ENCODE measurements around the gene PDGFRB.

DNA sequence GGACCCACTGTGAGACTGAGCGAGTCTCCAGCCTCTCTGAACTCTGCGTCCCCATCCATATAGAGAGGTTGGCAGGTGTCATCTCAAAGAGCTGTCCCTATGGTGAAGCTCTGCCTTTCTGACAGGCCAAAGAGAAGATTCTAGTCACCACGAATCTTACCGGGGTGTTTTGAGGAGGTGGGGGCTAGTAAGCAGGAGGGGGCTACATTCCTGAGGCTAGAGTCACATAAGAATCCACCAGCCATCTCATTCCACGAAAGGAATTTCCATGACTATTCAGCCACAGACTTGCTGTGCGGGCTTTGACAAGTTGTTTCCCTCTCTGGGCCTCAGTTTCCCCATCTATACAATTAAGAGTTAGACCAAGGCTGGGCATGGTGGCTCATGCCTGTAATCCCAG lies 16.3 kb downstream of the PDGFRB start:
- TF ChIP-seq, protein P1, sequence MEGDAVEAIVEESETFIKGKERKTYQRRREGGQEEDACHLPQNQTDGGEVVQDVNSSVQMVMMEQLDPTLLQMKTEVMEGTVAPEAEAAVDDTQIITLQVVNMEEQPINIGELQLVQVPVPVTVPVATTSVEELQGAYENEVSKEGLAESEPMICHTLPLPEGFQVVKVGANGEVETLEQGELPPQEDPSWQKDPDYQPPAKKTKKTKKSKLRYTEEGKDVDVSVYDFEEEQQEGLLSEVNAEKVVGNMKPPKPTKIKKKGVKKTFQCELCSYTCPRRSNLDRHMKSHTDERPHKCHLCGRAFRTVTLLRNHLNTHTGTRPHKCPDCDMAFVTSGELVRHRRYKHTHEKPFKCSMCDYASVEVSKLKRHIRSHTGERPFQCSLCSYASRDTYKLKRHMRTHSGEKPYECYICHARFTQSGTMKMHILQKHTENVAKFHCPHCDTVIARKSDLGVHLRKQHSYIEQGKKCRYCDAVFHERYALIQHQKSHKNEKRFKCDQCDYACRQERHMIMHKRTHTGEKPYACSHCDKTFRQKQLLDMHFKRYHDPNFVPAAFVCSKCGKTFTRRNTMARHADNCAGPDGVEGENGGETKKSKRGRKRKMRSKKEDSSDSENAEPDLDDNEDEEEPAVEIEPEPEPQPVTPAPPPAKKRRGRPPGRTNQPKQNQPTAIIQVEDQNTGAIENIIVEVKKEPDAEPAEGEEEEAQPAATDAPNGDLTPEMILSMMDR (IDR thresholded peaks at IDR 0.05): no peak
- TF ChIP-seq POLR2A (IDR thresholded peaks at IDR 0.05): no peak
